Activated CD4-positive, alpha-beta T cell treated with anti-CD3 and anti-CD28 coated beads for 36 hours (primary cell): Measurements from ENCODE around the gene TNFSF8. TPM values are rescaled to one million over a fixed set of nuclear protein-coding genes. Genes with fewer than 3 reads are reported as not detected.

Source experiments
- ATAC-seq: fragments of 200-7000 bp; cut with Tn5 transposase; one replicate; pipeline ENCODE4 v1.10.0; 2021; ENCODE audit warnings: mild to moderate bottlenecking, moderate library complexity
- CTCF ChIA-PET: fragments of 350-600 bp; sonication (Branson Sonifier 250); formaldehyde crosslinking; loops from one replicate; lab custom pipeline; 2021; ENCODE audit warnings: antibody characterized with exemption; lab: Charles Lee
- POLR2A ChIA-PET: fragments of 350-600 bp; sonication (Branson Sonifier 250); formaldehyde crosslinking; loops from one replicate; lab custom pipeline; 2021; ENCODE audit warnings: antibody characterized with exemption, inconsistent platforms; lab: Charles Lee
- DNase-seq: peaks from one replicate; pipeline ENCODE4 v3.0.0-alpha.2; 2020
- H3K27ac Mint-ChIP-seq: one replicate; pipeline ENCODE4 v1.8.0; 2021; ENCODE audit warnings: mixed read lengths
- H3K27me3 Mint-ChIP-seq: one replicate; pipeline ENCODE4 v1.8.0; 2021; ENCODE audit warnings: mixed read lengths
- H3K36me3 Mint-ChIP-seq: one replicate; pipeline ENCODE4 v1.8.0; 2021; ENCODE audit warnings: low read depth, mixed read lengths
- H3K4me1 Mint-ChIP-seq: one replicate; pipeline ENCODE4 v1.8.0; 2021; ENCODE audit warnings: mixed read lengths
- H3K4me3 Mint-ChIP-seq: one replicate; pipeline ENCODE4 v1.8.0; 2021; ENCODE audit warnings: mild to moderate bottlenecking, moderate library complexity, mixed read lengths
- H3K9me3 Mint-ChIP-seq: one replicate; pipeline ENCODE4 v1.8.0; 2021; ENCODE audit warnings: low read depth, mixed read lengths
- intact Hi-C, 2 experiments: fragments of 100-400 bp; cut with DNase I in 1 of 2; cut with micrococcal nuclease in 1 of 2; formaldehyde crosslinking; loops; one replicate each; pipeline versions ENCODE4 v1.14.2 to v1.15.1; 2022 to 2024; cut with DNase I, micrococcal nuclease
- total RNA-seq, 2 experiments: library from RNA; stranded (reverse); gene quantifications; one replicate each; pipeline ENCODE4 v1.2.3, GENCODE V29; 2021

The TNFSF8 gene
- total RNA-seq, 2 experiments from 2014 or later: 42.3 to 48.2 TPM

DNA sequence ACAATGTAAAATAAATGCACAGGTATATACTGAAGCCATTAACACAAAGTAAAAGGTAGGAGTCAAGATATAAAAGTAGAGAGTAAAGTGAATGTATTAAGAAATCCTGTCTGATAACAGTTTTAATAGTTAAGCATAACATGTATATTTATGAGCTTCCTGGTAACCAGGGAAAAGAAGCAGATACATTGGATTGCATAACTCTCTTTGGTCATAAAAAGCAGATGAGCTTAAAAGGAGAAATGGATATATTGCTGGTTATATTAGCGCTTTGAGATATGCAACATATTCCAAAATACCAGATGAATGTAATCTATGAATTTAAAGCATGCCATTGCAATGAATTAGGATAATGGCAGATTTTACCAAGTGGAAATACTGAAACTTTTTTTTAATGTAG, 6.2 kb upstream of the TNFSF8 start:
- Mint-ChIP-seq H3K27ac (no peak overlapping the region), H3K4me3 (no peak overlapping the region), H3K9me3 (peaks cover 3% of the 10 kb centered on the region), H3K36me3 (no peaks in the 10 kb centered on the region), H3K27me3 (no peaks in the 10 kb centered on the region), H3K4me1 (peaks cover 33% of the 10 kb centered on the region)
- ATAC-seq (no peak), DNase-seq (no peak)
- POLR2A ChIA-PET: no interaction called here
- CTCF ChIA-PET: interaction anchor here (0.7 to 1.8 kb wide), 5 partner anchors 15 to 78 kb away, joined by 3 to 5 read pairs (median 4); no protein-coding TSS in a partner anchor
- intact Hi-C loops: no loop called here

DNA sequence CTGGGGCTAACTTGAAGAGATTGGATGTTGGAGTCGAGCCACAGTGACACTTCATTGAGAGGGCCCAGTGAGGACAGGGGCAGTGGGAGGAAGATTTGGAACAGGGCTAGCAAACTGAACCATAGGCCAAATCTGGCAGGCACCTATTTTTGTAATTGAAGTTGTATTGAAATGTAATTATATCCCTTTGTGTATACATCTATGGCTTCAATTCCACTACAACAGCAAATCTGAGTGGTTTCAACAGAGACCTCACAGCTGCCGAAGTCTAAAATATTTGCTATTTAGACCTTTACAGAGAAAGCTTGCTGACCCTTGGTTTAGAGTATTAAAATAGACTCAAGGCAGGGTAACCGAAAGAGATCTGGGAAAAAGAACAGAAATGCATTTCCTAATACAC, 4.7 kb upstream of the TNFSF8 start:
- no peaks in the 10 kb centered on the region for H3K36me3 Mint-ChIP-seq
- no peak overlapping the region for H3K27ac Mint-ChIP-seq
- ChIA-PET POLR2A (no interaction called here), CTCF (no interaction called here)
- DNase-seq (no peak), ATAC-seq (no peak)
- no peaks in the 10 kb centered on the region for H3K27me3 Mint-ChIP-seq
- H3K9me3 Mint-ChIP-seq: peaks cover 3% of the 10 kb centered on the region
- intact Hi-C loops: no loop called here
- peaks cover 44% of the 10 kb centered on the region for H3K4me1 Mint-ChIP-seq
- H3K4me3 Mint-ChIP-seq: no peak overlapping the region

DNA sequence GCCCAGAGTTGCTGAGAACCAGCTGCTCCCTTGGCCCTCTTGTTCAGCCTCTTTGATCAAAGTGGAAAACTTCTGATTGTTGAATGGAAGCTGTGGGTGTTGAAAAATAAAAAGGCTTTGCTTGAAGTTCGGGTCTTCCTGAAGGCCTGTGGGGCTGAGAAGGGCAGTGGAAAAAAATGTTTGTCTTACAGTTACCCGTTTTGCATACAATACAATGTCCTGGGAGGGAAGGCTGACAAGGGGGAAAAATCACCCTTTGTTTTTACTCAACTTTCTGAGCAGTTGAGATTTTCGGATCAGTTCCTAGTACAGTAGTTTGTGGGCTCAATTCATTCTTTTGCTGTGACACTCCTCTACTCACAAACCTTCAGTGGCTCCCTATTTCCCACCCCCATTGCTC, 2.1 kb upstream of the TNFSF8 start:
- ChIA-PET CTCF (interaction anchor here (0.8 to 1.7 kb wide), 2 partner anchors 59 to 527 kb away, joined by 3 to 5 read pairs; no protein-coding TSS in a partner anchor), POLR2A (interaction anchor here (1.1 kb wide), 2 partner anchors 24 to 68 kb away, joined by 4 read pairs; no protein-coding TSS in a partner anchor)
- Mint-ChIP-seq H3K27me3 (no peaks in the 10 kb centered on the region), H3K4me3 (no peak overlapping the region), H3K27ac (no peak overlapping the region), H3K36me3 (peaks cover 16% of the 10 kb centered on the region), H3K4me1 (peaks cover 32% of the 10 kb centered on the region), H3K9me3 (peaks cover 3% of the 10 kb centered on the region)
- intact Hi-C loops: loop anchor here in 1 of 2 experiments (5.0 kb wide), 1 partner anchor 40 kb away; no protein-coding TSS in a partner anchor
- ATAC-seq: no peak
- DNase-seq: no peak

DNA sequence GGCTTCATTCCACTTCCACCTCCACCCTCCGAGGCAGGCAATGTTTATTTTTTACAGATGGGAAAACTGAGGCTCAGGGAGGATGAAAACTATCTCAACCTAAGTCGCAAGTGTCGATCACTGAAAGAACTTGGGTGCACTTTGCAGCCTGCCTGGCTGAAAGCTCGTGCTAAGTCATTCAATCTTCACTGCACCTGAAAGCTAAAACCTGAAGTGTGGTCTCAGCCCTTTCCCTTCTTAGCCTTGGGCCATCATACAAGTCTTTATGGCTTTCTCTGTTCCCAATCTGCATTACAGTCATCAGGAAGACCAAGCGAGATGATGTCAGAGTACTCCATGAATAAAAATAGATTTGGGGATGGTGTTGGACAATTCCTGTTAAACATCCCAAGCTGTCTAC, 1.0 kb upstream of the TNFSF8 start:
- Mint-ChIP-seq H3K4me1 (peaks cover 39% of the 10 kb centered on the region), H3K36me3 (peaks cover 22% of the 10 kb centered on the region), H3K4me3 (peak overlapping the region; percentile 85), H3K27ac (peak overlapping the region; percentile 98), H3K27me3 (no peaks in the 10 kb centered on the region), H3K9me3 (peaks cover 3% of the 10 kb centered on the region)
- ChIA-PET CTCF (interaction anchor here (0.6 to 1.7 kb wide), 6 partner anchors 9 to 526 kb away, joined by 3 to 6 read pairs (median 3); partner anchors contain the start of genes TEX48 and WHRN), POLR2A (interaction anchor here (0.5 to 1.9 kb wide), 6 partner anchors 21 to 240 kb away, joined by 3 to 7 read pairs (median 4); no protein-coding TSS in a partner anchor)
- intact Hi-C loops: loop anchor here in 1 of 2 experiments (2.0 to 5.0 kb wide), 4 partner anchors 27 to 73 kb away; no protein-coding TSS in a partner anchor
- DNase-seq (no peak), ATAC-seq (no peak)

DNA sequence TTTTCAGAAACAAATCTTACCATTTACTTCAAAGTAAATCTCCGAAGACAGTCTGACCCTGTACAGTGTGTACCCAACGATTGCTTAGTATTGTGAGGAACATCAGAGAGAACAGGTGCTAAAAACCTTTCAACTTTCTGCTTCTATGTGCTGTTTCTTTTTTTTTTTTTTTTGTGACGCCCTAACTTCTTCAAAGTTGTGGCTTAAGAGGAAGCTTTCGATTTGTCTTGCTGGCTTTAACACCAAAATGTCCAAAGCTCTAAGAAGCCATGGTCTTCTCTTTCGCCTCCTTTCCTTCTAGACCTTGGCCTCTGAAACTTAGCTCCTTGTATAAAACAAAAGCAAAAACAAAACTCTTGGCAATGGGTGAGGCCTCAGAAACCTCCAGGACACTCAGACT, 1.2 kb downstream of the TNFSF8 start:
- Mint-ChIP-seq H3K4me3 (peak overlapping the region; percentile 85), H3K4me1 (peaks cover 59% of the 10 kb centered on the region), H3K36me3 (peaks cover 38% of the 10 kb centered on the region), H3K27me3 (no peaks in the 10 kb centered on the region), H3K27ac (peak overlapping the region; percentile 93), H3K9me3 (peaks cover 3% of the 10 kb centered on the region)
- CTCF ChIA-PET: interaction anchor here (0.7 to 3.7 kb wide), 19 partner anchors 9 to 276 kb away, joined by 3 to 44 read pairs (median 6); partner anchors contain the start of gene TEX48
- intact Hi-C loops: loop anchor here (1.0 to 10.0 kb wide), 7 partner anchors 9 to 596 kb away; partner anchors contain the start of gene ATP6V1G1 (in 1 of the 2)
- no peak for DNase-seq
- ATAC-seq: peak; percentile 7
- POLR2A ChIA-PET: interaction anchor here (0.6 to 3.2 kb wide), 16 partner anchors 8 to 1978 kb away, joined by 3 to 33 read pairs (median 4); no protein-coding TSS in a partner anchor

DNA sequence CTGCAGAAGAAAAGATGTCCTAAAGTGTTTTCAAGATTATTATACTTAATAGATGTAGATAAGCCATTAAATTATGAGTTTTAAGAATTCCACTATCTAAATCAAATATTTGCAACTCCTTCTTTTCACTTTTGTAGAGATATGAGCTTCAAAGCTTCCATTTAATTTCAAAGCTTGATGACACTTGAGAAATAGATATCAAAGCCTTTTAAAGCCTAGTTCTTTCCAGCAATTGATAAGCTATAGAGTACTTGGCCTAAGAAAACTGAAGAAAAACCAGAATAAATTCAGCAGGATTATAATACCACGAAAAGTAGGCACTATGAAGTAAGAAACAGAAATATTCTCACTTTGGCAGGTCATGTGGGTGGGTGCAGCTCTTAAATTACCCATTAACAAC, 1.7 kb downstream of the TNFSF8 start:
- H3K4me3 Mint-ChIP-seq: peak overlapping the region; percentile 85
- H3K27ac Mint-ChIP-seq: peak overlapping the region; percentile 93
- H3K27me3 Mint-ChIP-seq: no peaks in the 10 kb centered on the region
- peaks cover 41% of the 10 kb centered on the region for H3K36me3 Mint-ChIP-seq
- intact Hi-C loops: loop anchor here (1.0 to 10.0 kb wide), 7 partner anchors 8 to 596 kb away; partner anchors contain the start of gene ATP6V1G1 (in 1 of the 2)
- DNase-seq (no peak), ATAC-seq (no peak)
- ChIA-PET POLR2A (interaction anchor here (0.6 to 3.2 kb wide), 12 partner anchors 7 to 238 kb away, joined by 3 to 33 read pairs (median 6); no protein-coding TSS in a partner anchor), CTCF (interaction anchor here (0.6 to 3.7 kb wide), 24 partner anchors 9 to 275 kb away, joined by 3 to 44 read pairs (median 5); partner anchors contain the start of gene TEX48)
- peaks cover under 1% of the 10 kb centered on the region for H3K9me3 Mint-ChIP-seq
- H3K4me1 Mint-ChIP-seq: peaks cover 62% of the 10 kb centered on the region

DNA sequence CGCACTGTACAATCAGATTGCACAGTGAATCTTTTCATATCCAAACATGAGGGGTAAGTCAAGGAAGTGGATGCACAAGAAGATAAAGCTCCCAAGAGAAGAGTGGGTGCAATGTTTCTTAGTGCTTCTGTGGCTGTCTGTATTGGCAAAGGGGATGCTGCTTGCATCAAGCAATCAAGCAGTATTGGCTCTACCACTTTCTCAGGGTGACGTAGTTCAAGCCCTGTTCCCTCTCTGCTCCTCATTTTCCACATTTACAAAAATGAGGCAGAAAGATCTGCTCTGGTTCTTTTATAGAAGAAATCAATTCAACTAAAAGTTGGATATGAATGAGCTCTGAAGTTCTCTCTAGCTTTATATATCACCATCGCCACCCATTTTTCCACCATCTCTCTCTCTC, 2.3 kb downstream of the TNFSF8 start:
- intact Hi-C loops: loop anchor here (2.0 to 10.0 kb wide), 6 partner anchors 19 to 597 kb away; partner anchors contain the start of gene ATP6V1G1 (in 1 of the 2)
- Mint-ChIP-seq H3K9me3 (no peaks in the 10 kb centered on the region), H3K4me3 (peak overlapping the region; percentile 85), H3K36me3 (peaks cover 46% of the 10 kb centered on the region), H3K4me1 (peaks cover 66% of the 10 kb centered on the region), H3K27me3 (no peaks in the 10 kb centered on the region), H3K27ac (peak overlapping the region; percentile 93)
- peak; percentile 24 for ATAC-seq
- CTCF ChIA-PET: interaction anchor here (0.6 to 3.7 kb wide), 20 partner anchors 10 to 522 kb away, joined by 3 to 44 read pairs (median 5); partner anchors contain the start of gene TEX48
- POLR2A ChIA-PET: interaction anchor here (0.6 to 3.2 kb wide), 8 partner anchors 7 to 238 kb away, joined by 3 to 33 read pairs (median 8); no protein-coding TSS in a partner anchor
- no peak for DNase-seq

DNA sequence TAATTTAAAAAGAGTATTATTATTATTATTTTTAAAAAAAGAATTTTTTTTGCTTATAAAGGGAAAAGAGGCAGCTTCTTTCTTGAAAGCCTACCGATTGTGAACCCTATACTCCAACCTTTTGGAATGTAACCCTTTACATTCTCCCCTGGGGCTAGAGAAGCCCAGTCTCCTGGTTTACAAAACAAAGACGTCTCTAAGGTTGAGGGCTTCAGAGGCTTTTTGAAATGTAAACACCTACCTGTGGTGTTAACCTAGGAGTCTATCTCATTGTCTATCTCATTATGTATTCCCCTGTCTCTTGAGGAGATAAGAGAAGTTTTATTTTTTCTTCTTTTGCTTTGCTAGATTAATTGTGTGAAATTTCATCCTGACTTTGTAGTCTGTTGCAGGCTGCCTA, 4.7 kb downstream of the TNFSF8 start:
- Mint-ChIP-seq H3K4me1 (peaks cover 70% of the 10 kb centered on the region), H3K4me3 (peak overlapping the region; percentile 66), H3K27ac (peak overlapping the region; percentile 72), H3K27me3 (no peaks in the 10 kb centered on the region), H3K9me3 (no peaks in the 10 kb centered on the region), H3K36me3 (peaks cover 66% of the 10 kb centered on the region)
- intact Hi-C loops: loop anchor here in 1 of 2 experiments (5.0 to 10.0 kb wide), 3 partner anchors 338 to 599 kb away; partner anchors contain the start of gene ATP6V1G1
- CTCF ChIA-PET: interaction anchor here (0.7 to 1.5 kb wide), 5 partner anchors 11 to 89 kb away, joined by 3 to 5 read pairs (median 4); no protein-coding TSS in a partner anchor
- POLR2A ChIA-PET: no interaction called here
- no peak for DNase-seq
- no peak for ATAC-seq

DNA sequence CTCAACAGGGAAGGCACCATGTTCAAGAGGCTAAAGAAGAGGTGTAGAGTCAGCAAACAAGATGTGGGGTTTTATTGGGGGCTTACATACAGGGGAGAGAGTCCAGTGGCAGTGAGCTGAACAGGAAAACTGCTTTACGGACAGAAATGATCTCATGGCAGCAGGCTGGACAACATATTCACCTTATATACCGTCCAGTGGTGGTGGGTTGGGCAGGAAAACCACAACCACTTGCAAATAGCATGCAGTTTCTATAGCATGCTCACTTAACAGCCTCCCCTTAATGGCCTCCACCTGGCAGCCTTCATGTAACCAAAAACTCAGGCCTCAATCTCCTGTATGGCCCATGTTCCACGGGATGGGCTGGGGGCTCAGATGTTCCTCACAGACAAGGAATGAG, 5.4 kb downstream of the TNFSF8 start:
- ATAC-seq (no peak), DNase-seq (no peak)
- CTCF ChIA-PET: interaction anchor here (0.7 to 1.5 kb wide), 5 partner anchors 11 to 89 kb away, joined by 3 to 5 read pairs (median 4); no protein-coding TSS in a partner anchor
- no peaks in the 10 kb centered on the region for H3K27me3 Mint-ChIP-seq
- peaks cover 72% of the 10 kb centered on the region for H3K4me1 Mint-ChIP-seq
- H3K4me3 Mint-ChIP-seq: peak overlapping the region; percentile 54
- POLR2A ChIA-PET: no interaction called here
- H3K27ac Mint-ChIP-seq: peak overlapping the region; percentile 78
- H3K36me3 Mint-ChIP-seq: peaks cover 69% of the 10 kb centered on the region
- intact Hi-C loops: loop anchor here in 1 of 2 experiments (5.0 to 10.0 kb wide), 3 partner anchors 338 to 600 kb away; partner anchors contain the start of gene ATP6V1G1
- no peaks in the 10 kb centered on the region for H3K9me3 Mint-ChIP-seq

DNA sequence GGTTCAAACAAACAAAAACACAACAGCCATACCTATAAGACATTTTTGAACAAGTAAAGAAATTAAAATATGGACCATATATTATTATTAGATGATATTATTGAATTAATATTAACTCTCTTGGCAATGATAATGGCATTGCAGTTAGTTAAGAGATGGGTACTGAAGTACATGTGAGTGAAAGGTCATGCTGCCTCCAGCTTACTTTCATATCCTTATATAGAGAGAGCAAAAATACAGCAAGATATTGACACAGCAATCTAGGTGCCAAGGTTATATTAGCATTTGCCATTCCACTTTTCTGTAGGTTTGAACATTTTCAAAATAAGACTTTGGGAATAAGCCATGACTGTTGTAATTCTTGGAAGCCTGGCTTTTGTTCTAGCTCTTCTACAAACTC, 6.1 kb downstream of the TNFSF8 start:
- Mint-ChIP-seq H3K27me3 (no peaks in the 10 kb centered on the region), H3K9me3 (no peaks in the 10 kb centered on the region), H3K36me3 (peaks cover 73% of the 10 kb centered on the region), H3K27ac (peak overlapping the region; percentile 78), H3K4me1 (peaks cover 79% of the 10 kb centered on the region), H3K4me3 (peak overlapping the region; percentile 54)
- CTCF ChIA-PET: interaction anchor here (0.6 to 1.5 kb wide), 3 partner anchors 18 to 243 kb away, joined by 3 to 7 read pairs (median 5); no protein-coding TSS in a partner anchor
- POLR2A ChIA-PET: interaction anchor here (0.7 to 1.1 kb wide), 2 partner anchors 10 to 233 kb away, joined by 3 read pairs; no protein-coding TSS in a partner anchor
- DNase-seq (no peak), ATAC-seq (no peak)
- intact Hi-C loops: loop anchor here (5.0 to 10.0 kb wide), 2 partner anchors 33 to 600 kb away; no protein-coding TSS in a partner anchor

DNA sequence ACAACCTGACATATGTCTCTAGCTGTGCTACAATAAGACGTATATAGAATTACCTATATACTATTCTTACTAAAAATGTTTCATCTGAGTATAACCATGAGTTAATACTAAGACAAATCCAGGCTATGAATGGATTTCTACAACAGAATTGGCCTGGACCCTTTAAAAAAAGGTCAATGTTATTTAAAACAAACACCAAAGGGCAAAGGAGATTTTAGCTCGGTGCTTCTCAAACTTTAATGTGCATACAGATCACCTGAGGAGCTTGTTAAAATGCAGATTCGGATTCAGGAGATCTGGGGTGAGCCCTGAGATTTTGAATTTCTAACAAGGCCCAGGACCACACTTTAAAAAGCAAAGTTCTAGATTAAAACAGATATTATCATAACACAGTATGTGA, 6.5 kb downstream of the TNFSF8 start:
- Mint-ChIP-seq H3K27me3 (no peaks in the 10 kb centered on the region), H3K4me3 (no peak overlapping the region), H3K36me3 (peaks cover 72% of the 10 kb centered on the region), H3K4me1 (peaks cover 81% of the 10 kb centered on the region), H3K9me3 (no peaks in the 10 kb centered on the region), H3K27ac (peak overlapping the region; percentile 48)
- ATAC-seq: no peak
- POLR2A ChIA-PET: interaction anchor here (0.7 to 1.1 kb wide), 2 partner anchors 9 to 232 kb away, joined by 3 read pairs; no protein-coding TSS in a partner anchor
- intact Hi-C loops: loop anchor here (5.0 to 10.0 kb wide), 2 partner anchors 33 to 601 kb away; no protein-coding TSS in a partner anchor
- CTCF ChIA-PET: interaction anchor here (0.6 to 1.4 kb wide), 4 partner anchors 15 to 437 kb away, joined by 3 to 7 read pairs (median 4); no protein-coding TSS in a partner anchor
- DNase-seq: no peak
